Pancreas (tissue), 10 donors: ENCODE data around the gene MICU2. TPM values are rescaled to one million over a fixed set of nuclear protein-coding genes. Genes with fewer than 3 reads are reported as not detected.
"Not testable (repeated sequence)": the region's sequence is repeated elsewhere in the genome, so short reads cannot be mapped to it uniquely, and the experiment has no call there.

Experiments used
- ATAC-seq, 4 donors: fragments of 200-7000 bp; cut with Tn5 transposase; one replicate each; pipeline versions ENCODE4 v1.8.0 to v1.9.1; 2020; ENCODE audit warnings: mild to moderate bottlenecking in 4 of 4, moderate library complexity in 4 of 4
- DNase-seq, 6 donors: peaks; one replicate each; pipeline ENCODE4 v3.0.0-alpha.2; 2020
- FAIRE-seq: peaks from 2 replicates; lab custom pipeline; 2012; peaks lifted over from hg19 to GRCh38; lab: Jason Lieb, UNC
- H3K27ac ChIP-seq, 4 donors: fragments of 200-600 bp; sonication (generic); 1 replicate in 3 of 4; 2 replicates in 1 of 4; pipeline versions ENCODE4 v1.5.0 to v1.8.0; 2020
- H3K27me3 ChIP-seq, 4 donors: fragments of 200-600 bp; one replicate each; pipeline ENCODE4 v1.8.0; 2021
- H3K36me3 ChIP-seq, 3 donors: fragments of 200-600 bp; sonication (generic) in 1 of 3; one replicate each; pipeline versions ENCODE4 v1.5.0 to v1.8.0; 2020 to 2021
- H3K4me1 ChIP-seq, 3 donors: fragments of 200-600 bp; one replicate each; pipeline ENCODE4 v1.8.0; 2021
- H3K4me3 ChIP-seq, 4 donors: fragments of 200-600 bp; sonication (generic) in 2 of 4; one replicate each; pipeline versions ENCODE4 v1.5.0 to v1.8.0; 2020 to 2021
- H3K9me3 ChIP-seq, 4 donors: fragments of 200-600 bp; one replicate each; pipeline ENCODE4 v1.8.0; 2021
- WGBS, 2 donors: extraction: QIAGEN DNeasy Blood & Tissue Kit; methylation state at CpG; one replicate each; pipeline ENCODE4 v1.1.7; 2013; 5-methylcytosine and 5-hydroxymethylcytosine counted together
- intact Hi-C, 3 donors: fragments of 100-400 bp; cut with DNase I; formaldehyde crosslinking; loops; one replicate each; pipeline versions ENCODE4 v1.11.1 to v1.14.2; 2022
- polyA plus RNA-seq, 2 donors: library from polyadenylated mRNA; stranded (reverse); fragments of 200-250 nt; gene quantifications; one replicate each; pipeline ENCODE4 v1.2.3, GENCODE V29; 2013
- total RNA-seq, 6 donors: library from RNA; stranded (reverse); fragmentation: NEBNext Ultra II Directional in 4 of 6; extraction: Animal tissue kit (Norgen Biotek cat#: 25700) in 4 of 6; gene quantifications; one replicate each; pipeline versions ENCODE4 v1.2.1 to v1.2.4, GENCODE V29; 2021 to 2023
- TF ChIP-seq, protein P1 (sequence below), 4 donors: fragments of 200-600 bp; sonication (generic) in 3 of 4; IDR thresholded peaks; one replicate each; pipeline versions ENCODE4 v1.5.0 to v1.8.0; 2021; ENCODE audit warnings: antibody characterized with exemption in 4 of 4
- donor health status: healthy with polysubstance abuse.
- donor health status: DM: no; HTN: no; CAD: no; lungs with moderate emphysema.
- donor health status: DM: no; HTN: no; CAD: no.
- donor health status: control.
- donor health status: control.
- donor health status: Bipolar disorder and iron deficiency.
- donor health status: DM: yes; HTN: yes; CAD: no.
- donor health status: DM: no; HTN: no; CAD: no.
- donor health status: DM: no; HTN: no; CAD: no.
- donor health status: DM: yes; HTN: yes; CAD: no.

Gene MICU2
- total and polyA plus RNA-seq, 8 donors = 9.3 to 36.6 (median 14.7) TPM

DNA sequence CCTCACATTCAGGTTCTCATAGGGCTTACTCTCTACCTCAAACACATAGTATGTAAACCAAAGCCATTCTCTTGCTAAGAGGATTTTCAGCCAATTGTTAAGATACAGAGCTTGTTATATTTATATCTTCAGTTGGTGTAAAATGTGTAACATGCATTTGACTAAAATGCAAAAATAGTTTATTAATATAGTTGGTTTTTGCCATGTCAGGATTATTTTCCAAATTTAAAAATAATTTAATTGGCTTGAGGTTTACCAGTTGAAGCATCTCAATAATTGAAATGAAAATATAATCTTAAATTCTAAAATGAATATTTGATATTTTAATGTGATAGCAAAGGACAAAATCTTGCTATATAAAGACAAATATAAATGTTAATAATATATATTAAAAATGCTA is 7.2 kb downstream of the MICU2 start:
- Histone ChIP-seq H3K4me3 (no peak overlapping the region), H3K27ac (no peak overlapping the region), H3K36me3 (no peaks in the 10 kb centered on the region), H3K4me1 (peaks cover 0 to 5% (median 0%) of the 10 kb centered on the region in 3 donors), H3K27me3 (no peaks in the 10 kb centered on the region), H3K9me3 (no peaks in the 10 kb centered on the region)
- FAIRE-seq = no peak
- TF ChIP-seq, protein P1, sequence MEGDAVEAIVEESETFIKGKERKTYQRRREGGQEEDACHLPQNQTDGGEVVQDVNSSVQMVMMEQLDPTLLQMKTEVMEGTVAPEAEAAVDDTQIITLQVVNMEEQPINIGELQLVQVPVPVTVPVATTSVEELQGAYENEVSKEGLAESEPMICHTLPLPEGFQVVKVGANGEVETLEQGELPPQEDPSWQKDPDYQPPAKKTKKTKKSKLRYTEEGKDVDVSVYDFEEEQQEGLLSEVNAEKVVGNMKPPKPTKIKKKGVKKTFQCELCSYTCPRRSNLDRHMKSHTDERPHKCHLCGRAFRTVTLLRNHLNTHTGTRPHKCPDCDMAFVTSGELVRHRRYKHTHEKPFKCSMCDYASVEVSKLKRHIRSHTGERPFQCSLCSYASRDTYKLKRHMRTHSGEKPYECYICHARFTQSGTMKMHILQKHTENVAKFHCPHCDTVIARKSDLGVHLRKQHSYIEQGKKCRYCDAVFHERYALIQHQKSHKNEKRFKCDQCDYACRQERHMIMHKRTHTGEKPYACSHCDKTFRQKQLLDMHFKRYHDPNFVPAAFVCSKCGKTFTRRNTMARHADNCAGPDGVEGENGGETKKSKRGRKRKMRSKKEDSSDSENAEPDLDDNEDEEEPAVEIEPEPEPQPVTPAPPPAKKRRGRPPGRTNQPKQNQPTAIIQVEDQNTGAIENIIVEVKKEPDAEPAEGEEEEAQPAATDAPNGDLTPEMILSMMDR (IDR thresholded peaks at IDR 0.05) = no peak
- intact Hi-C loops = no loop called here
- DNase-seq = no peak
- ATAC-seq = no peak

DNA sequence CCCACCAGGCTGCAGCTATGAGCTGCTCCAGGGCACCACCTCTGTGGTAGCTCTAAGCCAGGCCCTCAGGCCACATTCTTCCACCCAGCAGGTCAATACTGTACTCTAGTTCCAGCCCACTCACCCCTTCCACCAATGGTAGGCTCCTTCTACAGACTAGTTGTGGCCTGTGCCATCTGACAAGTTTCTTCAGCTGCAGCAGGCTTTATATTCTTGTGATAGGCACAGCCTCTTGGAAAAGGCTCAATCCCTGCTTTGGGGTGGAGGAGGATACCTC is 8.5 kb downstream of the MICU2 start:
- Histone ChIP-seq H3K27ac (no peak overlapping the region), H3K4me1 (peaks cover 0 to 5% (median 0%) of the 10 kb centered on the region in 3 donors), H3K4me3 (no peak overlapping the region), H3K36me3 (no peaks in the 10 kb centered on the region), H3K9me3 (no peaks in the 10 kb centered on the region), H3K27me3 (no peaks in the 10 kb centered on the region)
- ATAC-seq (peak in 1 of 4 donors; percentile 42), FAIRE-seq (no peak), DNase-seq (no peak)
- intact Hi-C loops = no loop called here
- TF ChIP-seq, protein P1 (IDR thresholded peaks at IDR 0.05) = no peak

DNA sequence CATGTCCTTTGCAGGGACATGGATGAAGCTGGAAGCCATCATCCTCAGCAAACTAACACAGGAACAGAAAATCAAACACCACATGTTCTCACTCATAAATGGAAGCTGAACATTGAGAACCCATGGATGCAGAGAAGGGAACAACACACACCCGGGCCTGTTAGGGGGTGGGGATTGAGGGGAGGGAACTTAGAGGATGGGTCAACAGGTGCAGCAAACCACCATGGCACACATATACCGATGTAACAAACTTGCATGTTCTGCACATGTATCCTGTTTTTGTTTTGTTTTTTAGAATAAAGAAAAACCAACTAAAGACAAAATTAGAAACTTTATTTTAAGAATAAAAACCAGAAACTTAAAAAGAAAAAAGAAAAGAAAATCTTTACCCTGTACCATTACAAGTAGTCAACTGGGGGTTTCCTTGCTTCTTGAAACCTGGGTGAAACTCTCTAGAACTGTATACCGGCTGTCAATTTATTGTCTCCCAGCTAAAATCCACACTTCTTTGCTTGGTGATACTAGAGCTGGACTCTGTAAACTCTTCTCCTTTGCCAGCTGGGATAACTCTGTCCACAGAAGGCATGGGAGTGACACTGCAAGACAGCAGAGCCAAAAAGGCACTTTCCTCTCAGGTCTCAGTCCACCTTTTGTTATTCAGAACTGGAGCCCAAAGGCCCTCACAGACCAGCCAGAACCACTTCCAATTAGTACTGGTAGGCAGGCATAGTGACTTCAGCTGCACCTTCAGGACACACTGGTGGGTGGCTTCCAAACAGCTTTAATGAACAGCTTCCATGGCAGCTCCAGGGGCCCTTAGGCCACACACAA is 9.0 kb downstream of the MICU2 start:
- Histone ChIP-seq H3K27me3 (no peaks in the 10 kb centered on the region), H3K36me3 (no peaks in the 10 kb centered on the region), H3K4me1 (peaks cover 0 to 5% (median 0%) of the 10 kb centered on the region in 3 donors), H3K27ac (no peak overlapping the region), H3K4me3 (no peak overlapping the region), H3K9me3 (no peaks in the 10 kb centered on the region)
- no peak for DNase-seq
- TF ChIP-seq, protein P1 (IDR thresholded peaks at IDR 0.05) = no peak
- ATAC-seq = no peak
- intact Hi-C loops = no loop called here
- 79 to 99% methylated on average over 3 of the region's 3 CpGs for WGBS, 2 donors
- FAIRE-seq = no peak

DNA sequence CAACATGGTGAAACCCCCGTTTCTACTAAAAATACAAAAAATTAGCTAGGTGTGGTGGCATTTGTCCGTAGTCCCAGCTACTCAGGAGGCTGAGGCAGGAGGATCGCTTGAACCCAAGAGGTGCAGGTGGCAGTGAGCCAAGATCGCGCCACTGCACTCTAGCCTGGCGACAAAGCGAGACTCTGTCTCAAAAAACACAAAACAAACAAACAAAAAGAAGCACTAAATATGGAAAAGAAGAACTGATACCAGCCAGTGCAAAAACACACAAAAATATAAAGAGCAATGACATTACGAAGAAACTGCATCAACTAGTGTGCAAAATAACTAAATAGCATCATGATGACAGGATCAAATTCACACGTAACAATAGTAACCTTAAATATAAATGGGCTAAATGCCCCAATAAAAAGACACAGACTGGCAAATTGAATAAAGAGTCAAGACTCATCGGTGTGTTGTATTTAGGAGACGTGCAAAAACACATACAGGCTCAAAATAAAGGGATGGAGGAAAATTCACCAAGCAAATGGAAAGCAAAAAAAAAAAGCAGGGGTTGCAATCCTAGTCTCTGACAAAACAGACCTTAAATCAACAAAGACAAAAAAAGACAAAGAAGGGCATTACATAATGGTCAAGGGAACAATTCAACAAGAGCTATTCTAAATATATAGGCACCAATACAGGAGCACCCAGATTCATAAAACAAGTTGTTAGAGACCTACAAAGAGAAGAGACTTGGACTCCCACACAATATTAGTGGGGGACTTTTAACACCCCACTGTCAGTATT is 13.1 kb downstream of the MICU2 start:
- 91 to 97% methylated on average over 11 of the region's 11 CpGs for WGBS, 2 donors
- FAIRE-seq = not testable (repeated sequence)

DNA sequence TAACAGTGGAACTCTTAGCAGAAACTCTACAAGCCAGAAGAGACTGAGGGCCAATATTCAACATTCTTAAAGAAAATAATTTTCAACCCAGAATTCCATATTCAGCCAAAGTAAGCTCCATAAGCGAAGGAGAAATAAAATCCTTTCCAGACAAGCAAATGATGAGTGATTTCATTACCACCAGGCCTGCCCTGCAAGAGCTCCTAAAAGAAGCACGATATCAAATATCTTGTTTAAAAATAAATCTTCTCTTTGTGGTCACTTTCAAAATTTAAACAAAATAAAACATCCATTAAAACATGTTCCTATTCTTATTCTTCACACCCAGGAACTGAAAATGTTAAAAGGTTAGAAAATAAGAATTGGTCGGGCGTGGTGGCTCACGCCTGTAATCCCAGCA is 13.7 kb downstream of the MICU2 start:
- TF ChIP-seq, protein P1 (IDR thresholded peaks at IDR 0.05) = no peak
- Histone ChIP-seq H3K4me1 (peaks cover 0 to 3% (median 0%) of the 10 kb centered on the region in 3 donors), H3K4me3 (no peak overlapping the region), H3K9me3 (no peaks in the 10 kb centered on the region), H3K36me3 (no peaks in the 10 kb centered on the region), H3K27ac (no peak overlapping the region), H3K27me3 (no peaks in the 10 kb centered on the region)
- intact Hi-C loops = no loop called here
- WGBS, 2 donors = 97 to 99% methylated on average over 5 of the region's 5 CpGs
- DNase-seq = no peak
- ATAC-seq = no peak
- FAIRE-seq = no peak

More for the DNA sequence above, 13.1 kb downstream of the MICU2 start:
- intact Hi-C loops, H3K27ac ChIP-seq, ATAC-seq, H3K27me3 ChIP-seq, H3K36me3 ChIP-seq, H3K4me3 ChIP-seq, H3K9me3 ChIP-seq, DNase-seq, H3K4me1 ChIP-seq: not testable (repeated sequence)

DNA sequence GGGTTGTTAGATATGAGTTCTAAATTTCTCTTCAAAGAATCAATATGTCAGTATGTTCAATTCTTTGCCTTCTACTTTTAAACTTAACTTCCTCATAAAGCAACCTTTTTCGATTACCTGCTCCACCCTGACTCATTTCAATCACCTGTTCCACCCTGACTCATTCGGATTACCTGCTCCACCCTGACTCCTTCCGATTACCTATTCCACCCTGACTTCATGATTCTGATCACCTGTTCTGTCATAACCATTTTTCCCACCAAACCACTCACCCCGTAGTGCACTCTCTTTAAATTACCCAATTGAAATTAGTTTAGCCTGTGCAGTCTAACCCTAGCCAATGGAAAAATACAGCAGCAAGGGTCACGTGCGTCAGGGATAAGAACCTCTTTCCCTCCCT is 14.5 kb downstream of the MICU2 start:
- ATAC-seq, DNase-seq, H3K4me3 ChIP-seq, FAIRE-seq, H3K27ac ChIP-seq, H3K36me3 ChIP-seq, H3K4me1 ChIP-seq, H3K9me3 ChIP-seq, intact Hi-C loops, H3K27me3 ChIP-seq: not testable (repeated sequence)
- WGBS, 2 donors = 94 to 98% methylated on average over 6 of the region's 6 CpGs

DNA sequence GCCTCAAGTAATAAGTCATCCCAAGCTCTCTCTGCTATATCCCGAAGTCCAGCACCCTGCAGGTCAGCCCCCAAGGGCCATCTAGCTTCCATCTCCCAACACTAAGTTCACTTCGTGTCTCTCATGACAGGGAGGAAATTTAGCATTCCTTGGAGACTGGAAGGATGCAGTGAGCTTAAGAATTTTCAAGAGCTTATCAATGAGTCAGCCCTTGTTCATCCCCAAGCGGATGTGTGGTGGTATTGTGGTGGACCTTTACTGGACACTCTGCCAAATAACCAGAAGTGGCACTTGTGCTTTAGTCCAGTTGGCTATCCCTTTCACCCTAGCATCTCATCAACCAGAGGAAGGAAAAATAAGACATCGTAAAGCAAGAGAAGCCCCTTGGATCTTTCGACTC is 15.6 kb downstream of the MICU2 start:
- H3K4me1 ChIP-seq, FAIRE-seq, intact Hi-C loops, H3K9me3 ChIP-seq, H3K27me3 ChIP-seq, ATAC-seq, H3K36me3 ChIP-seq, H3K4me3 ChIP-seq, DNase-seq, H3K27ac ChIP-seq: not testable (repeated sequence)
- 92 to 96% methylated on average over 5 of the region's 5 CpGs for WGBS, 2 donors
